HL-60/S4 (cell line): ENCODE data around the gene EGFL8.
"Not testable (repeated sequence)": the region's sequence is repeated elsewhere in the genome, so short reads cannot be mapped to it uniquely, and the experiment has no call there.

Experiments
- in situ Hi-C: fragments of 300-500 bp; cut with MboI; formaldehyde crosslinking; loops from 2 replicates; pipeline ENCODE4 v1.14.3; 2022; ENCODE audit warnings: low sequenced_read_pairs

EGFL8 gene

DNA sequence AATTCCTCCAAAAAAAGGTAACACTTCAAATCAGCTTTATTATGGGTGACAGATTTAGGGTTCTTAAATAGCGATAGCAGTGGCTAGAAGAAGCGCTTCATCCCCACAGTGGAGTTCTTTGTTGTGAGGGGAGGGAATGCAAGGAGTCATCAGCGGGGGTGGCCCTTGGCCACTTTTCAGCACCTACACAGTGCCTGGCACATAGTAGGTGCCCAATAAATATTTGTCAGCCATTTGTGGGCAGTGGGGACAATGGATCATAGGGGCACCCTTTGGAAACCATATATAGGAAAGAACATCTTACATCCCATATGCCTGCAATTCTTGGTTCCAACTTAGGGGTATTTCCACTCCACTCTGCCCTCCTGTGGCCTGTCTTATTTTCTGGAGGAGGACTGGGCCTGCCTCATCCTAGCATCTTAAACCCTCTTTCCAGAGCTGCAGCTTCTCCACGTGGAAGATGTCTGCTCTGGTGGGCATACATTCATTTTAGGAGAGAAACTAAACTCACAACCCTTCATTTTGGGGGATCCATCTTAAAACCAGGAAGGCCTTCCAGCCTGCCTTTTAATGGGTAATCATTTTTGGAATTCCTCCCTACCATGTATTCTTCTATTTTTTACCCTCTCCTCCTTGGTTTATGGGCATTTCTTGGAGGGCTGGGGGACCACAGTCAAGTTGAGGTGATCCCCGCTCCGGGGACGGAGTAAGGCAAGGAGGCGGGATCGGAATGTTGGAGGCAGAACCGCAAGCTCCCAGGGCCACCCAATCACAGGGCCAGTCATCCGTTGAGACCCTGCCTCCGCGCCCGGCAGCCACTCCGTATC lies 30.6 kb downstream of the EGFL8 start:
- in situ Hi-C loops = no loop called here

DNA sequence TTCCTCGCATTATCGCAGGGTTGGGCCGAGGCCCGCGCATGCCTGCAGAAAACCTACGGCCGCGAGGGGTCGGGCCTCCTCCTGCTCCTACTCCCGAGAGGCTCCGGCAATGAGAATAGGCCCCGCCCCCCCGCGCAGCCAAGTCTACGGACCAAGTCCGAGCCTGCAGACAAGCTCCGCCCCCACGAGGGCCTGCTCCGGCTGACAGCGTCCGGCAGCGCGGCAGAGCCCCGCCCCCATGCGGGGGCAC lies 31.2 kb downstream of the EGFL8 start:
- in situ Hi-C loops = no loop called here

DNA sequence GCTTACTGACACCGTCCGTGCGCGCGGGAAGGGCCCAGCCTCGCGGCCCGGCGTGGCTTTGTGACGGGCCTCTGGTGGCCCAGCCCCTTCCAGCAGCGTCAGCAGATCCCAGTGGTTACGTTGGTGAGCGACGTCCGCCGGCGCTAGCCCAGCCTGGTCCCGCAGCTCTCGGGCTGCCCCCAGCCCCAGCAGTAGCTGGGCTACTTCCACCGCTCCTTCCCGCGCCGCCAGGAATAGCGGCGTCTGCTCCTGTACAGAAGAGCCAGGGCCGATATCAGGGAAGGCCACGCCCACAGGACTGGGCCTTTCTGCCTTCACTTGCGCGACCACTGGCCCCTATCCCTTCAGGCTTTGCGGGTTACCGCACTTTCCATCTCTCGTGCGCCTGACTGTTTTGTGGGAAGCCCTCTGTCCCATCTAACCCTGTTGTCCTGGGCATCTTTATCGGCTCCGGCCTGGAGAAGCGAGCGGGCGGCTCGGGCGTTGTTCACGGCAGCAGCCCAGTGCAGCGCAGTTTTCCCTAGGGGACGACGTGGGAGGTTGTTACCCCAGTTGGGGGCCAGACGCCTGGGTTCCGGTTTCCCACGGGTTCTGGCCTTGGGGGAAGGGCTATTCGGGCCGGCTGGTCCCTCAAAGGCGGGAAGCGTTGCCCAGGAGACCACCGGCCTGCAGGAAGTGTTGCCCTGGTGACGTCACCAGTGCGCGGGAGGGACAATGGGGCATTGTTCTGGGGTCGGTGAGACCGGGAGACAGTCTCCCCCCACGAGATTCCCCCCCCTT lies 31.7 kb downstream of the EGFL8 start:
- in situ Hi-C loops = no loop called here

DNA sequence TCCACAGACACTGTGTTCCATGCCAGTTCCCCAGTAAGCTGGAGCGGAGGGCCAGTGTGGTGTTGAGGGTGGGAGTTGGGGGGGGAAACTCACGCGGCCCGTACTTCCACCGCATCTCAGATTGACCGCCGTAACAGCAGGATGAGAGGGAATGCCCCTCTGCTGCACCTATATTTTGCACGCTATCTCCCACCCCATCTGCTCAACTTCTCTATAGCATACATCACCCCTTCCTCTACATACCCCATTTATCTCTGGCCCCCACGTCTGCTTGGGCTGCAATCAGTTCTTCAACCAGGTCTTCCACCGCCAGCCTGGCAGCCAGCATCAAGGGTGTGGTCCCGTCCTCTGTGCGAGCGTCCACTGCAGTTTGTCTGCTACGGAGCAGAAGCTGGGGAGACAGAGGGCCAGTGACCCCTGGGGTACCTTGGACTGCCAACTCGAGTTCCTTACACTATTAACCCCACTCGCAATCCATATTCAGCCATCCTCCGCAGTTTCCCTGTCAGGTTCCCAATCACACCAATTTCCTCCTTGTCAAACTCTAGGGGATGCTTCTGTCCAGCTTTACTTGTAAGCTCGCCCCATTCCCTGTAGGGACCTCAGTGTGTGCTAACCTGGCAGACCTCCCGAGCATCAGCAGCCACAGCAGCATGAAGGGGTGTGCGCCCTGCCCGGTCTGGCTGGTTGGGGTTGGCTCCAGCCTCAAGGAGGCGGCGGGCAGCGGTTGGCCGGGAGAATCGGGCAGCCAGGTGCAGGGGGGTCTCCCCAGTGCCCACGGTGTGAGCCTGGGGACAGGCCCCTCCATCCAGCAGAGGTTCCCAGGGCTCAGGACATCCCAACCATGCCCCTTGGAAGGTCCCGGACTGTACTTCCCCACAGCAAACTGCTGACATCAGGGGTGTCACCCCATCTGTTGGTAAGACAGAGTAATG lies 32.6 kb downstream of the EGFL8 start:
- in situ Hi-C loops = no loop called here

DNA sequence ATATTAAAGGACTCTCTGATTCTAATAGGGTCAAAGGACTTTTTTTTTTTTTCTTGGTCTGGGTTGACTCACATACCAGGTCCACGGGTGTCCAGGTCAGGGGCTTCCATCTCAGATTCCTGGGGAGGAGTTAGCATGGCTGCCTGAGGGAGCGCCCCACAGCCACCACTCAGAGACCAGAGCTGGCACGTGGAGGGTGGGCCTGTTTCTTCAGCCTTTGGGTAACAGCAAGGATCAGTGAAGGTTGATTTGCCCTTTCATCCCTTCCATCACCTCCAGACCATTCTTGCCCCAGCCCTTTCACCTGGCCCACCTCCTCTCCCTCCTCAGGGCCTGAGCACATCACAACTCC lies 33.9 kb downstream of the EGFL8 start:
- in situ Hi-C loops = no loop called here

DNA sequence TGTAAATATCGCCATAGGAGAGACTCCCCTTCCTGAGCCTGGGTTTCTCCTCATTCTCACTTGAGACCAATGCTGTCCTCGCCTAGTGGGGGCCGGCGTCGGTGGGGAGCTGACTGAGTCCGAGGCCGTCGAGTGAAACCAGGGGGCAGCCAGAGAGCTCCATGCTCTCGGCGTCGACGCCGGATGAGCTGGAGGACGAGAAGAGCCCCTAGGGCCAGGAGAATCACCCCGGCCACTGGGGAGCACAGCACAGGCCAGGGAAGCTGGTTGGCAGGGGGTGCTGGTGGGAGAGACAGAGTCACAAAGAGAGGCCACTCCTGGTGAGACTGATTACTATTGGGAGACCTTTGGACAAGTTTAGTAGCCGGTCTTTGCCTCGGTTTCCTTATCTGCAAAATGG lies 34.5 kb downstream of the EGFL8 start:
- in situ Hi-C loops = no loop called here

DNA sequence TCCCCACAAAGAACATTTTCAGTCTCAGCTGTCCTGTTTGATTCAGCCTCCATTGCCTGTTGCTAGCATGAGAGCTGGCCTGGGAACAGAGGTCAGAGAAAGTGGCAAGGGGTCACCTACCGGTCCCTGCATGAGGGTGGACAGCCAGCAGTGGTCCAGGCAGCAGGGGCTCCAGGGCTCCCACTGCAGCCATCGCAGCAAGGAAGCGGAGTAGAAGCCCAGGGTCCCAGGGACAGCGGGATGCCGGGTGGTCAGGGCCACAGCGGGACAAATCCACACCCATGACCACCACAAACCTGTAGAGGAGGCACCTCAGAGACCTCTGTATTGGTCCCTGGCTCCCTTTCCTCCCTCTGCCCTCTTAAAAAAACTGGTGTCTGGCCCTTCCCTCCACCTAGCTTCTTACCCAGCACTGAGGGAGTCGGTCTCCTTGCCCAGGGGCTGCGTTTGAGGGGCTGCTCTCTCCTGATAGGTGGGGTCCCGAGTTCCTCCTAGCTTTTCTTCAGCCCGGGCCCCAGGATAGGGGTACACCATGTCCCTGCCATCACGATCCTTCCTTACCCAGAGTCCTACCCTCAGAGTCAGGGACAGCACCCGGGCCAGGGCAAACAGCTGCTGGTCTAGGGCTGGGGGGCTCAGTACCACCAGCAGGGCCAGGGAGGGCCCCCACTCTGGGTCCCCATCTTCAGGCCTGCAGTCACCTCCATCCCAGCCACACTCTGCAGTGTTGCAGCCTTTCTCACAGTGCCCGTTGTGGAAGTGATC lies 36.5 kb downstream of the EGFL8 start:
- in situ Hi-C loops = no loop called here

DNA sequence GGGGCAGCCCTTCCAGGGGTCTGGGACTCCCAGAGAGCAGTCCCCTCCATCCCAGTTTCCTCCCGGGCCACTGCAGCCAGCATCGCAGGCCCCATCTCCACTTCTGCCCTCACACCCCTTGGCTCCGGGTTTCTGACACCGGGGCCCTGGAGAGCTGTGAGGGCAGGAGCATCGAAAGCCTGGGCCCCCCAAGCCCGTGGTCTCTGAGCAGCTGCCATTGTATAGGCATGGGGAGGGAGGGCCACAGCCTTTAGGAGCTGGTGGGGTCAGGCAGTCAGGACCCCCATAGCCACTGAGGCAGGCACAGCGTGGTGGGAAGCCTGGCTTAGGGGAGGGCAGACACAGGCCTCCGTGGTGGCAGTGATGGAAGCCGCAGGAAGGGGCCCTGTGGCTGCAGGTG lies 37.8 kb downstream of the EGFL8 start:
- in situ Hi-C loops = no loop called here

DNA sequence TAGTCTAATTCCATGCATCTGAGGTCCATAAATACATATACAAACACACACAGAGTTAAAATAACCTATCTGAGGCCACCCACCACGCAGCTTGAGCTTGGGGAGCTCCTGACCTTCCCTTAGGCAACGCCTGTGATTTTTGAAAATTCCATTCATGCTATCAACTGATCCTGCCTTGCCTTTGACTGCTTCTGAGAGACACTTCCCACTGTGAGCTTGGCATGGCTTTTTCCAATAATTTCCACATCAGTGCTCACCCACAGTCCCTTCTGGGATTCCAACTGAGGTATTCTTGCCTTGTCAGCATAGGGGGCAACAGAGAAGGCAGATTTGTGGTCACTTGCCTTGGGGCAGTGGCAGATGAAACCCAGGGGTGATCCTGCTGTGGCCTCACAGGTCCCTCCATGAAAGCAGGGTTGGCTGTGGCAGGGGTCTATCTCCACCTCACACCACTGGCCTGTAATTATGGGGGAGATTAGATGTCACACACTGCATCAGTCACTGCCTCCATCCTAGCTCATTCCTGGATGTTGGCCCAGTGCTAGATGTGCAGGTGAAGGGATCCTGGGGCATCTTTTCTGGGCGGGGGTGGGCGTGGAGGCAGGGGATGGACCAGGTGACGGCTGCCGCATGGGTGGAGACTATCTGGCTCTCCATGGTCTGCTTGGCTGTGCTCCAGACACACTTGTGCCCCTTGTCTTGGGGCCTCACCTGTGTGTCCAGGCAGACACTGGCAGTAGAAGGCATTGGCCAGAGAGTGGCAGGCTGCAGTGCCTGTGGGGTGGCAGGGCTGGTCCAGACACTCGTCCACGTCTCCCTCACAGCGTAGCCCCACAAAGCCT lies 39.3 kb downstream of the EGFL8 start:
- in situ Hi-C loops = no loop called here

DNA sequence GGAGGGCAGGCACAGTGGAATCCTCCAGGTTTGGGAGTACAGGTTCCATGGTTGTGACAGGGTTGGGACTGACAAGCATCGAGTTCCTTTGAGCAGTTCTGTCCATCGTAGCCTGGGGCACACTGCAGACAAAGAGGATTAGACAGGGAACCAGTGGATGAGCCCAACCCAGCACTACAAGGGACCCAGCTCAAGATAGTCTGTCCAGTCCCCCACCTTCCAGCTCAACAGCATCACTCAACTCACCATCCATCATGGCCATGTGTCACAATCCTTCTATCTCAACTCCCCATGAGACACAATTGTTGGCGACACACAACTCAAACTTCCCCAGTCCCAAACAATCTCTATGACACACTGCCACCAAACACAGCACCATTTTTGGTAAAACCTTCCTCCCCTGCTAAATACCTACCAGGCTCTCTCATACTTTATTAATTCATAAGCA lies 39.9 kb downstream of the EGFL8 start:
- in situ Hi-C loops = no loop called here

DNA sequence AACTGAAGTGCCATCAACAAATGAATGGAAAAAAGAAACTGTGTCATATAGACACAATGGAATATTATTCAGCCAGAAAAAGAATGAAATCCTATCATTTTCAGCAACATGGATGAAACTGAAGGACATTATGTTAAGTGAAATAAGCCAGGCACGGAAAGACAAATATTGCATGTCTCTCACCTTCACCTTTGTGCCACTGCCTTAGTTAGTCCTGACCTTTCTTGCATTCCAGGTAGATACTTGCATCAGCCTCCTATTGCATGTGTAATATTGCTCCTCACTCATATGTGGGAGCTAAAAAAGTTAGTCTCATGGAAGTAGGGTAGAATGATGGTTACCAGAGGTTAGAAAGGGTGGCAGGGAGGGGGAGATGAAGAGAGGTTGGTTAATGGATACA lies 44.6 kb downstream of the EGFL8 start:
- in situ Hi-C loops = no loop called here

DNA sequence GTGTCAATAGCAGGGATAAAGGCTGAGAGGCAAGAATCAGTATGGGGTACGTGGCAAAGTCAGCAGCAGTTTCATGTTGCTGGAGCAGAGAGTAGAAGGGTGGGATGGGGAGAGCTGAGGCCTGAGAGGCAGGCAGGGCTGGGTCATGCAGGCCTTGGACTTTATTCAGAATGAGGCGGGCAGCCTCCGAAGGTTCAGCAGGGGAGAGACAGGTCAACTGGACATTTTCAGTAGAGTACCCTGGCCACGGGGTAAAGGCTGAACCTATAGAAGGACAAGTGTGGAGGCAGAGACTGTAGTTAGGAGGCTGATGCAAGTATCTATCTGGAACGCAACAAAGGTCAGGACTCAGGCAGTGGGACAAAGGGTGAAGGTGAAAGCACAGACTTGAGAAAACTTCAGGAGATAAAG lies 45.8 kb downstream of the EGFL8 start:
- in situ Hi-C loops = no loop called here

DNA sequence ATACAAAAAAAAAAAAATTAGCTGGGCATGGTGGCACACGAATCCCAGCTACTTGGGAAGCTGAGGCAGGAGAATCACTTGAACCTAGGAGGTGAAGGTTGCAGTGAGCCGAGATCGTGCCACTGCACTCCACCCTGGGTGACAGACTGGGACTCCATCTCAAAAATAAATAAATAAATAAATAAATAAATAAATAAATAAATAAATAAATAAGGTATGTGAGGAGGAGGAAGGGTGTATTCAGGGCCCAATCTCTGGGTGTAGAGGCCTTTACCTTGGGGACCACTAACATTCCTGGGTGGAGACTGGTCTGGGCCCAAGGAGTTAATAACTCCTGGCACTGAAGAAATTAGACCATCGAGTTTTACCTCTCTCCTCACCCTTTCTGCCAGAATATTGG lies 47.0 kb downstream of the EGFL8 start:
- in situ Hi-C loops = not testable (repeated sequence)

DNA sequence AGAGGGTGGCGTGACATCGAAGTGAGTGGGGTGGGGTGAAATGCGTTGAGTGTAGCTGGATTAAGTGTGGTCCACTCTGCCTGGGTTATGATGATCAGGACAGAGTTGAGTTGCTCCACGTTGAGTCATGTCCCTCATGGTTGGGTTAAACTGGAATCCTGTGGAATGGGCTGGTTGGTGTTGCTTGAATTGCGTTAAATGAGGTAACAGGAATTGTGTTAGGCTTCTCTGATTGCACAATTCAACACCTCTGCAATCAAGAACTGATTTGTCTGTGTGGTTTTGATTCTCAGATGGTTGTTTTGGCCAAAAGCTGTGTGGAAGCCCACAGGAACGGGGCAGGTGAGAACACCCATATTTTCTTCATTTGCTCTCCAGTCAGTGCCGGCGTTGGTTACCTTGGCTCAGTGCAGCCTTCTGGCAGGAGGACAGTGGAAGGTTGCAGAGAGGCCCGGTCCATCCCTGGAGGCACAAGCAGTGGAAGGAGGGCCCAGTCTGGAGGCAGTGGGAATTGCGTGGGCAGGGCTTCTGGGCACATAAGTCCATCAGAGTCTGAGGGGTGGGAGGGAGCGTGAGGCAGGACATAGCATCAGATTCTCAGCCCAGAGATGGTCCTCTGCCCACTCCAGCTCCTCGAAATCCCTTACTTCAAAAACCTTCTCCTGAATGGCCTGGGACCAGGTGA lies 47.8 kb downstream of the EGFL8 start:
- in situ Hi-C loops = no loop called here

DNA sequence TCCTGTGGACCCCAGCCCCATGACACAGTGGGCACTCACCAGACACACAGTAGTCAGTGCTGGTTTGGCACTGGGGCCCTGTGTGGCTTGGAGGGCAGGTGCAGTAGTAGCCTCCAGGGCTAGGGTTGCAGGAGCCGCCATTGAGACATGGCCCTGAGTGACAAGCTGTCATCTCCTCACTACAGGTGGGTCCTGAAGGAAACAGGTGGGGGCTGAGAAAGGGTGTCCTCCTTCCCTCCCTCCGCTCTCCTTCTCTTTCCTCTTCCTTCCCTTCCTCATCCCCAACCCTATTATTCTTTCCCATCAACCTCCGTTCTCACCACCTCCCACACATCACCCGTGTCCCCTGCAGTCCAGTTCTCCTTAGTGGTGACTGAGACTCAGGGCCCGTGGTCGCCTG lies 49.3 kb downstream of the EGFL8 start:
- in situ Hi-C loops = no loop called here

DNA sequence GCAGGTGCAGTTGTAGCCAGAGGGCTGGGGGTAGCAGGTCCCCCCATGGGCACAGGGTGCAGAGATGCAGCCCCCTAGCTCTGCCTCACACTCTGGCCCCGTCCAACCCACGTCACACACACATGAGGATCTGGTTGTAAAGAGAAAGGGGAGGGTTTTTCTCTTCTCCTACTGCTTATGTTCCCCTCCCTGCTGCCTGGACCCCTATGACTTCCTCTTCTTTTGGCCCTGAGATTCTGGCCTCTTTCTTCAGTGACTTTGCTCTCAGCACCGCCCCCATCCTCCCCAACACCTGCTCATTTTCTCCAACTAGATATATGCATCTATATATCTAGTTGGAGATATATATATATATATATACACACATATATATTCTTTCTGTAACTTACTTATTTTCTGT lies 49.7 kb downstream of the EGFL8 start:
- in situ Hi-C loops = no loop called here

DNA sequence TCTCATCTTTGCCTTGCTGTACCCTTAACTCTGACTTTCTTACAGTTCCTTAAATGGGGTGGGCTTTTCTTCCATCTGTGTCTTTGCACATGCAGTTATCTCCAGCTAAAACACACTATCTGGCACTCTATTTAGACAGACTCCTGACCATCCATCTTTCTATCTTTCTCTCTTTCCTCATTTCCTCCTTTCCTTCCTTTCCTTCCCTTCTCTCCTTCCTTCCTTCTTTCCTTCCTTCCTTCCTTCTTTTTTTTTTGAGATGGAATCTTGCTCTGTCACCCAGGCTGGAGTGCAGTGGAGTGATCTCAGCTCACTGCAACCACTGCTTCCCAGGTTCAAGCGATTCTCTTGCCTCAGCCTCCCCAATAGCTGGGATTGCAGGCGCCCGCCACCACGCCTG lies 51.2 kb downstream of the EGFL8 start:
- in situ Hi-C loops = no loop called here

DNA sequence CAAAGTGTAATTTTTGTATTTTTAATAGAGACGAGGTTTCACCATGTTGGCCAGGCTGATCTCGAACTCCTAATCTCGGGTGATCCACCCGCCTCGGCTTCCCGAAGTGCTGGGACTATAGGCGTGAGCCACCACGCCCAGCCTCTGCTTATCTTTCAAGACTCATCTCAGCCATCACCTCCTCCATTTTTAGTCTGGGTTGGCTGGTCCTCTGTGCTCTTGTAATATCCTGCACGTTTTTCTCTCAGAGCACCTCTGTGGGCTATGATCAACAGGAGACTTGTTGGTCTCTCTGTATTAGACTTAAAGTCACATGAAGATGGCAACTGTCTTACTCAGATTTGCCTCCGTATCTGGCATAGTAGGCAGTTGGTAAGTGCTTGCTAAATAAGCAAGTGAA lies 51.9 kb downstream of the EGFL8 start:
- in situ Hi-C loops = no loop called here

DNA sequence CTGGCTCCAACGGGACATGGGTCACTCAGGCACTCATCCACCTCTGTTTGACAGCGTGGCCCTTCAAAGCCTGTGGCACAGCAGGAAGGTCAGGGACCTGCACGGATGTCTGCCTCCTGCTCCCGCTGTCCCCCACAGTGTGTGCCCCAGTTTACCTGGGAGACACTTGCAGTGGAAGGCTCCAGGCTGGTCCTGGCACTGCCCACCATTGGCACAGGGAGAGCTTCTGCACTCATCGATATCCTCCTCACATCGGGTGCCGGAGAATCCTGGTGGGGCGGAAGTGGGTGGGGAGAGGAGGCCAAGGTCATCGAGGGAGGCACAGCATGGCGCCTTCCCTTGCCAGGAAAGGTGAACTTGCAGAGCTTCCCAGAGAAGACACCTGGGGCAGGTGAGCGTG lies 52.6 kb downstream of the EGFL8 start:
- in situ Hi-C loops = no loop called here
